Liver (tissue), 3 donors: ENCODE data around the gene C1QTNF12.

Experiments used
- EGR1 ChIP-seq, 2 donors: IDR thresholded peaks; 2 replicates each; pipeline ENCODE4 v1.6.1; 2016 to 2018; ENCODE audit warnings: antibody characterized with exemption in 2 of 2, low read depth in 2 of 2
- FOXA1 ChIP-seq: IDR thresholded peaks from 2 replicates; pipeline ENCODE4 v1.6.1; 2016; ENCODE audit warnings: antibody characterized with exemption
- GABPA ChIP-seq, 2 donors: IDR thresholded peaks in 1 of 2; conservative IDR thresholded peaks in 1 of 2; 2 replicates each; pipeline ENCODE4 v1.6.1; 2016; ENCODE audit warnings: antibody characterized with exemption in 2 of 2, mild to moderate bottlenecking in 1 of 2, moderate library complexity in 1 of 2
- HNF4A ChIP-seq, 2 donors: conservative IDR thresholded peaks; 2 replicates each; pipeline ENCODE4 v1.6.1; 2016; ENCODE audit warnings: antibody characterized with exemption in 2 of 2, mild to moderate bottlenecking in 2 of 2
- HNF4G ChIP-seq: IDR thresholded peaks from 2 replicates; pipeline ENCODE4 v1.6.1; 2016; ENCODE audit warnings: antibody characterized with exemption
- RAD21 ChIP-seq, 2 donors: IDR thresholded peaks; 2 replicates each; pipeline ENCODE4 v1.6.1; 2016; ENCODE audit warnings: antibody characterized with exemption in 2 of 2, mild to moderate bottlenecking in 2 of 2
- REST ChIP-seq: IDR thresholded peaks from 2 replicates; pipeline ENCODE4 v1.6.1; 2016; ENCODE audit warnings: antibody characterized with exemption, mild to moderate bottlenecking
- TAF1 ChIP-seq: conservative IDR thresholded peaks from 2 replicates; pipeline ENCODE4 v1.6.1; 2016; ENCODE audit warnings: antibody characterized with exemption, mild to moderate bottlenecking
- YY1 ChIP-seq: IDR thresholded peaks from 2 replicates; pipeline ENCODE4 v1.6.1; 2016; ENCODE audit warnings: antibody characterized with exemption, mild to moderate bottlenecking
- ZBTB33 ChIP-seq: IDR thresholded peaks from 2 replicates; pipeline ENCODE4 v1.6.1; 2016; ENCODE audit warnings: antibody characterized with exemption
- TF ChIP-seq, protein P1 (sequence below): fragments of 150-350 bp; IDR thresholded peaks from 2 replicates; pipeline ENCODE4 v1.5.1; 2017; ENCODE audit warnings: improper control_type of control experiment, low read depth, low read length; ENCODE audit not compliant: missing input control
- TF ChIP-seq, protein P2 (sequence below): IDR thresholded peaks from 2 replicates; pipeline ENCODE4 v1.6.1; 2016; ENCODE audit warnings: antibody characterized with exemption
- TF ChIP-seq, protein P3 (sequence below): IDR thresholded peaks from 2 replicates; pipeline ENCODE4 v1.6.1; 2016; ENCODE audit warnings: antibody characterized with exemption
- donor health status: healthy.
- donor health status: healthy.

DNA sequence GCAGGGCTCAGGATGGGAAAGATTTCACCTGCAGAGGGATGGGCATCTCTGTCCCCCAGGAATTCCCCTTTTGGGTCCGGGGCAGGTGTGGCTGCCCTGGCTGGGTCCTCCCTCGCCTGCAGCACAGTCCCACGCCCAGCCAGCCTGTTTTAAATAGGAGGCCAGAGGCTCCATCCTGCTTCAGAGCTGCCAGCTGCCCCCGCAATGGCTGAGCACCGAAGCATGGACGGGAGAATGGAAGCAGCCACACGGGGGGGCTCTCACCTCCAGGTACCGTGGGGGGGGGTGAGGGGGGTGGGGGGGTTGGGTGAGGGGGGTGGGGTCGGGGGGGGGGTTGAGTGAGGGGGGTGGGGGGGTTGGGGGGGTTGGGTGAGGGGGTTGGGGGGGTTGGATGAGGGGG, 37.3 kb upstream of the C1QTNF12 start:
- TF ChIP-seq, protein P1, sequence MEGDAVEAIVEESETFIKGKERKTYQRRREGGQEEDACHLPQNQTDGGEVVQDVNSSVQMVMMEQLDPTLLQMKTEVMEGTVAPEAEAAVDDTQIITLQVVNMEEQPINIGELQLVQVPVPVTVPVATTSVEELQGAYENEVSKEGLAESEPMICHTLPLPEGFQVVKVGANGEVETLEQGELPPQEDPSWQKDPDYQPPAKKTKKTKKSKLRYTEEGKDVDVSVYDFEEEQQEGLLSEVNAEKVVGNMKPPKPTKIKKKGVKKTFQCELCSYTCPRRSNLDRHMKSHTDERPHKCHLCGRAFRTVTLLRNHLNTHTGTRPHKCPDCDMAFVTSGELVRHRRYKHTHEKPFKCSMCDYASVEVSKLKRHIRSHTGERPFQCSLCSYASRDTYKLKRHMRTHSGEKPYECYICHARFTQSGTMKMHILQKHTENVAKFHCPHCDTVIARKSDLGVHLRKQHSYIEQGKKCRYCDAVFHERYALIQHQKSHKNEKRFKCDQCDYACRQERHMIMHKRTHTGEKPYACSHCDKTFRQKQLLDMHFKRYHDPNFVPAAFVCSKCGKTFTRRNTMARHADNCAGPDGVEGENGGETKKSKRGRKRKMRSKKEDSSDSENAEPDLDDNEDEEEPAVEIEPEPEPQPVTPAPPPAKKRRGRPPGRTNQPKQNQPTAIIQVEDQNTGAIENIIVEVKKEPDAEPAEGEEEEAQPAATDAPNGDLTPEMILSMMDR: no peak
- TF ChIP-seq REST: no peak
- TF ChIP-seq, protein P2, sequence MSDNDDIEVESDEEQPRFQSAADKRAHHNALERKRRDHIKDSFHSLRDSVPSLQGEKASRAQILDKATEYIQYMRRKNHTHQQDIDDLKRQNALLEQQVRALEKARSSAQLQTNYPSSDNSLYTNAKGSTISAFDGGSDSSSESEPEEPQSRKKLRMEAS: no peak
- no peak for TF ChIP-seq GABPA (IDR thresholded peaks at IDR 0.05 in 1 of 2, conservative IDR thresholded peaks at IDR 0.05 in 1 of 2)
- no peak for TF ChIP-seq ZBTB33
- no peak for TF ChIP-seq EGR1 (IDR thresholded peaks at IDR 0.05; ENCODE audit: low read depth in 2 of 2)
- no peak for TF ChIP-seq YY1
- TF ChIP-seq TAF1: no peak
- TF ChIP-seq, protein P3, sequence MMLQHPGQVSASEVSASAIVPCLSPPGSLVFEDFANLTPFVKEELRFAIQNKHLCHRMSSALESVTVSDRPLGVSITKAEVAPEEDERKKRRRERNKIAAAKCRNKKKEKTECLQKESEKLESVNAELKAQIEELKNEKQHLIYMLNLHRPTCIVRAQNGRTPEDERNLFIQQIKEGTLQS: no peak
- TF ChIP-seq RAD21 (IDR thresholded peaks at IDR 0.05): no peak
- no peak for TF ChIP-seq FOXA1
- no peak for TF ChIP-seq HNF4A (conservative IDR thresholded peaks at IDR 0.05)
- TF ChIP-seq HNF4G: no peak
